PC-3 (cell line): ENCODE results near the gene UPK1B. TPM values are rescaled to one million over a fixed set of nuclear protein-coding genes. Genes with fewer than 3 reads are reported as not detected.
A peak's percentile ranks its signal among the peaks of the same experiment; 100 is the strongest.

Experiments used
- ATAC-seq: fragments of 200-7000 bp; cut with Tn5 transposase; 2 replicates; pipeline ENCODE4 v1.9.1; 2020; ENCODE audit warnings: mild to moderate bottlenecking, moderate library complexity
- BruUV-seq: library from RNA; stranded (reverse); fragments of 400-500 nt; replicated peaks from 2 replicates; lab custom pipeline; 2021; lab: Mats Ljungman, UMichigan
- CTCF ChIA-PET: fragments of 300-600 bp; sonication (Branson Sonifier 250); formaldehyde crosslinking; loops from one replicate; lab custom pipeline; 2022; ENCODE audit warnings: antibody characterized with exemption; lab: Charles Lee
- POLR2A ChIA-PET: fragments of 300-600 bp; sonication (Branson Sonifier 250); formaldehyde crosslinking; loops from one replicate; lab custom pipeline; 2022; ENCODE audit warnings: antibody characterized with exemption; ENCODE audit not compliant: unreplicated experiment; lab: Charles Lee
- DNase-seq: peaks from one replicate; pipeline ENCODE4 v3.0.0-alpha.2; 2015
- H2AFZ ChIP-seq: fragments of 300-600 bp; sonication (generic); 2 replicates; pipeline ENCODE4 v1.6.0; 2016; ENCODE audit warnings: antibody characterized with exemption, low read length
- H3F3A ChIP-seq: fragments of 300-600 bp; sonication (generic); one replicate; pipeline ENCODE4 v1.6.0; 2017; ENCODE audit warnings: antibody characterized with exemption, low read length, control low read depth, mild to moderate bottlenecking; ENCODE audit not compliant: unreplicated experiment
- H3K27ac ChIP-seq: fragments of 300-600 bp; sonication (generic); 2 replicates; pipeline ENCODE4 v1.5.1; 2016; ENCODE audit warnings: mild to moderate bottlenecking, low read length
- H3K27me3 ChIP-seq: fragments of 300-600 bp; sonication (generic); 2 replicates; pipeline ENCODE4 v1.6.1; 2016; ENCODE audit warnings: low read length, mixed read lengths
- H3K36me3 ChIP-seq: fragments of 300-600 bp; sonication (generic); 2 replicates; pipeline ENCODE4 v1.6.1; 2016; ENCODE audit warnings: low read depth, mixed run types, low read length, mixed read lengths
- H3K4me1 ChIP-seq: fragments of 300-600 bp; sonication (generic); 2 replicates; pipeline ENCODE4 v1.5.1; 2016; ENCODE audit warnings: low read length; ENCODE audit not compliant: insufficient read depth
- H3K4me2 ChIP-seq: fragments of 300-600 bp; sonication (generic); 2 replicates; pipeline ENCODE4 v1.6.0; 2016; ENCODE audit warnings: low read length
- H3K4me3 ChIP-seq: fragments of 300-600 bp; sonication (generic); 2 replicates; pipeline ENCODE4 v1.5.1; 2016; ENCODE audit warnings: mild to moderate bottlenecking, low read length, mixed read lengths
- H3K79me2 ChIP-seq: fragments of 300-600 bp; sonication (generic); 2 replicates; pipeline ENCODE4 v1.6.1; 2017; ENCODE audit warnings: low read length, mixed read lengths
- H3K9ac ChIP-seq: fragments of 300-600 bp; sonication (generic); 2 replicates; pipeline ENCODE4 v1.6.0; 2016; ENCODE audit warnings: mild to moderate bottlenecking, low read length
- H3K9me2 ChIP-seq: fragments of 300-600 bp; sonication (generic); replicated peaks from 2 replicates; pipeline ENCODE4 v1.6.1; 2016; ENCODE audit warnings: mixed run types, low read length, mixed read lengths
- H3K9me3 ChIP-seq: fragments of 300-600 bp; sonication (generic); 2 replicates; pipeline ENCODE4 v1.6.1; 2016; ENCODE audit warnings: low read length, mixed read lengths
- H4K20me1 ChIP-seq: fragments of 300-600 bp; sonication (generic); 2 replicates; pipeline ENCODE4 v1.6.1; 2016; ENCODE audit warnings: low read length, mixed read lengths
- CTCF ChIP-seq: fragments of 300-600 bp; sonication (generic); conservative IDR thresholded peaks from 2 replicates; pipeline ENCODE4 v1.5.1; 2017; ENCODE audit warnings: antibody characterized with exemption, low read depth, mild to moderate bottlenecking, low read length
- EZH2 ChIP-seq: fragments of 300-600 bp; sonication (generic); IDR thresholded peaks from one replicate; pipeline ENCODE4 v1.6.1; 2017; ENCODE audit warnings: antibody characterized with exemption, mild to moderate bottlenecking, low read length; ENCODE audit not compliant: unreplicated experiment
- EZH2phosphoT487 ChIP-seq: fragments of 300-600 bp; sonication (generic); IDR thresholded peaks from 2 replicates; pipeline ENCODE4 v1.6.1; 2018; ENCODE audit warnings: mild to moderate bottlenecking, antibody characterized with exemption, low read length, borderline replicate concordance
- intact Hi-C: fragments of 100-400 bp; cut with micrococcal nuclease; formaldehyde crosslinking; loops from 2 replicates; pipeline ENCODE4 v1.9.0; 2023
- total RNA-seq: library from RNA; depleted of rRNA; stranded (reverse); fragments of >200 nt; gene quantifications from 2 replicates; pipeline ENCODE4 v1.2.3, GENCODE V29; 2014

The UPK1B gene
- total RNA-seq, 1 experiment from 2014 or later: 0.04 TPM

GRCh38 chr3:119220198-119220597 is 46.8 kb downstream of the UPK1B start:
- no peaks in the 10 kb centered on the region for H3K9me3 ChIP-seq
- no peak overlapping the region for H3K9ac ChIP-seq
- CTCF ChIA-PET: no interaction called here
- H3K27ac ChIP-seq: no peak overlapping the region
- H3K4me1 ChIP-seq: no peaks in the 10 kb centered on the region
- H3K79me2 ChIP-seq: no peaks in the 10 kb centered on the region
- DNase-seq (no peak), ATAC-seq (no peak)
- H3K9me2 ChIP-seq: no peaks in the 10 kb centered on the region
- POLR2A ChIA-PET: no interaction called here
- no peak overlapping the region for H2AFZ ChIP-seq
- H3K27me3 ChIP-seq: no peaks in the 10 kb centered on the region
- no peaks in the 10 kb centered on the region for H3F3A ChIP-seq
- no peaks in the 10 kb centered on the region for H4K20me1 ChIP-seq
- intact Hi-C loops: no loop called here
- BruUV-seq: no TSS peak
- peaks cover 69% of the 10 kb centered on the region for H3K36me3 ChIP-seq
- H3K4me2 ChIP-seq: no peak overlapping the region
- no peak overlapping the region for H3K4me3 ChIP-seq
- TF ChIP-seq CTCF (no peak), EZH2 (no peak), EZH2phosphoT487 (no peak)

- Histone ChIP-seq H3K4me1 (no peaks in the 10 kb centered on the region), H3F3A (no peaks in the 10 kb centered on the region), H3K9me2 (no peaks in the 10 kb centered on the region), H3K9ac (no peak overlapping the region), H2AFZ (no peak overlapping the region), H3K27me3 (no peaks in the 10 kb centered on the region), H3K4me2 (no peak overlapping the region), H3K27ac (no peak overlapping the region), H3K4me3 (no peak overlapping the region), H3K9me3 (no peaks in the 10 kb centered on the region), H3K79me2 (no peaks in the 10 kb centered on the region), H3K36me3 (peaks cover 66% of the 10 kb centered on the region), H4K20me1 (no peaks in the 10 kb centered on the region)
- ATAC-seq (peak; percentile 42), DNase-seq (no peak)
- intact Hi-C loops: no loop called here
- BruUV-seq: no TSS peak
- ChIA-PET POLR2A (no interaction called here), CTCF (no interaction called here)
- TF ChIP-seq CTCF: no peak
- TF ChIP-seq EZH2: no peak
- no peak for TF ChIP-seq EZH2phosphoT487
Observed at GRCh38 chr3:119220970-119221667, 47.7 kb downstream of the UPK1B start.

GRCh38 chr3:119221779-119222320 is 48.5 kb downstream of the UPK1B start:
- Histone ChIP-seq H3K79me2 (no peaks in the 10 kb centered on the region), H3K9me3 (no peaks in the 10 kb centered on the region), H2AFZ (no peak overlapping the region), H3K4me1 (no peaks in the 10 kb centered on the region), H3K4me2 (no peak overlapping the region), H3K27ac (no peak overlapping the region), H3K36me3 (peaks cover 67% of the 10 kb centered on the region), H4K20me1 (no peaks in the 10 kb centered on the region), H3K9me2 (no peaks in the 10 kb centered on the region), H3K27me3 (no peaks in the 10 kb centered on the region), H3K9ac (no peak overlapping the region), H3F3A (no peaks in the 10 kb centered on the region), H3K4me3 (no peak overlapping the region)
- ATAC-seq: no peak
- no TSS peak for BruUV-seq
- ChIA-PET POLR2A (no interaction called here), CTCF (no interaction called here)
- intact Hi-C loops: no loop called here
- no peak for DNase-seq
- TF ChIP-seq EZH2phosphoT487 (no peak), EZH2 (no peak), CTCF (no peak)
